HG03025 (cell line): Measurements from ENCODE around the gene DDR2.

ENCODE experiments used
- ATAC-seq: cut with Tn5 transposase; IDR thresholded peaks from one replicate; pipeline ENCODE4 v1.9.1; 2021; ENCODE audit warnings: mild to moderate bottlenecking, moderate library complexity; ENCODE audit not compliant: unreplicated experiment, low FRiP score

Gene DDR2

GRCh38 chr1:162629077-162629627, 3.1 kb upstream of the DDR2 start:
- ATAC-seq, result no peak

GRCh38 chr1:162629651-162630050, 2.6 kb upstream of the DDR2 start:
- no peak for ATAC-seq

DNA sequence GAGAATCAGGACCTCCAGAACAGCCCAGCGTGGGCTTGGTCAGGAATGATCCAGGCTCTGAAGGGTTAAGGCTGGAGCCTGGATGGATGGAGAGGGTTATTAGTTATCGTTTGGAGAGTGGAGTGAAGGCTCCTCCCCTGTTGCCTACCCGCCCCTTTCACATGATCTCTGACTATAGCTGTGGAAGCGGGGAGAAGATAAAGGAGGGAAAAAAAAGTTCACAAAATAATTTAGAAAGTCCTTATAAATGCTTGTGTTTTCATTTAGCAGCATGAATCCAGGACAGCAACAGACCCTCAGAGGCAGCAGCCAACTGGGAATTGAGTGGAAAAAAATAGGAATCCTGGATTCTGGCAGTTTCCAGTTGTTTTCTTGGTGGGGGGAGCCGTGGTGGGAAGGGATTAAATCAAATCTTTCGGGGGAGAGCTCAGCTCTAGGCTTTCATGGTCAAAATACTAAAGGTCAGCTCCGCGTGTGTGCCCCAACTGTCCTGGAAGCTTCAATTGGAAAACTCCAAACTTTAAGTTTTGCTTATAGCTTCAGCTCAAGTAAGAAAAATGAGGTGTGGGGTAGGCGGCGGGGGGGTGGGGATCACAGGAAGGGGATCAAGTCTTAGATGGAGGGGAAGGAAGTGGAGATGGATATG, 595 bp upstream of the DDR2 start:
- no peak for ATAC-seq

DNA sequence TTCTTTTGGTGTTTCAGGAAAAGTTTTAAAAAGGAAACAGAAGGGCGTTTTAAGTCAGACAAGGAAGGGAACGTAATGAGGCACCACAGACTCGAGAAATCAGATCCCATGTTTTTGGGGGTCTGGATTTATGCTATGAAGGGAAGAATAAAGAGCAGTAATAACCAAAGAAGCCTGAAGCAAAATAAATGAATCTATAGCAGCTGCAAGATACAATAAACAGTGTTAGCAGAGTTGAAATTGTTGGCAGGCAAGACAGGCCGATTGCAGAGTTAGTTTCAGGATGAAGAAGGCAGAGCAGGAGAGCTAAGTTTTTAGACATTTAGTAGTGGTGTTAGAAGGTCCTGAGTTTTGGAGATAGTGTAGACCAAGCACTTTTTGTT, 425 bp downstream of the DDR2 start:
- no peak for ATAC-seq

GRCh38 chr1:162633081-162633762, 958 bp downstream of the DDR2 start:
- peak; percentile 67 for ATAC-seq

DNA sequence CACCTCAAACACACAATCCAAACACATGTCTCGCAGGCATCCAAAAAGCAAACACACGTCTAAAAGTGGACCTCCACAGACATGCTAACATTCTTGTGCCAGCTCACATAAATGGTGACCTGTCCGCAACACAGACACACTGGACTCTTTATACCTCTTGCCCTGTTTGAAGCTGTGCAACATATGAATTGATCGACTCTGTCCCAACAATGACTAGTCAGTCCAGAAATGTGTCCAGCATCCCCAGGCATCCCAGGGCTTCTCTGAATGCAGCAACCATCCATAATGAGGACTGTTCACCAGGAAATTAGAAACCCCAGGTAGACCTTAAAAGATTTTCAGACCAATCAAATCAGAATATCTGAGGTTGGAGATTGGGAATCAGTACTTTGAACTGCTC, 3.2 kb downstream of the DDR2 start:
- ATAC-seq, result no peak

DNA sequence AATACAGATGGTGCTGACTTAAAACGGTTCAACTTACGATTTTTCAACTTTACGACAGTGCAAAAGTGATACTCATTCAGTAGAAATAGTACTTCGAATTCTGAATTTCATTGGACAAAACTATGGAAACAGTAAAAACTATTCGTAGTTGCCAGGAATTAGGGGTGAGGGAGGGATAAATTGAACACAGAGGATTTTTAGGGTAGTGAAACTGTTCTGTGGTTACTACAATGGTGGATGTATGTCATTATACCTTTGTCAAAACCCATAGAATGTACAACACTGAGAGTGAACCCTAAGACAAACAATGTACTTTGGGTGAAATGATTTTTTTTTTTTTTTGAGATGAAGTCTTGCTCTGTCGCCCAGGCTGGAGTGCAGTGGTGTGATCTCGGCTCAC, 7.5 kb downstream of the DDR2 start:
- no peak for ATAC-seq

DNA sequence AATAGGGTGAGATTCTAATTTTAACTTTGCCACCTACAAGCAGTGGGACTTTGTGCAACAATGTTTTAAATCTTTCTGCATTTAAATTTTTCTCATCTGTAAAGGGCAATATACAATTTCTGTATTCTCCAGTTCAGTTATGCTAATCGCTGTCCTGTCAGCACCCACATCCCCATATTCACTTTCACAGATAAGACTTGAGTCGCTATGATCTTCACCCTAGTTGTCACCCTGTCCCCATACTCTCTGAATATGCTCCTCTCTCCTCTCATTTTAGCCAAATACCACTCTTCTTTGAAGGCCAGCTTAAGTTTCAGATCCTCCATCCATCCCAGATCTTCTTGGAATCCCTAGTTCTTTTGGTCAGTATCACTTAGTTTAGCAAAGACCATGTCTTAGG, 8.8 kb downstream of the DDR2 start:
- no peak for ATAC-seq

- no peak for ATAC-seq
Observed at GRCh38 chr1:162644986-162645314, 12.7 kb downstream of the DDR2 start.

GRCh38 chr1:162645666-162646065, 13.4 kb downstream of the DDR2 start:
- no peak for ATAC-seq

DNA sequence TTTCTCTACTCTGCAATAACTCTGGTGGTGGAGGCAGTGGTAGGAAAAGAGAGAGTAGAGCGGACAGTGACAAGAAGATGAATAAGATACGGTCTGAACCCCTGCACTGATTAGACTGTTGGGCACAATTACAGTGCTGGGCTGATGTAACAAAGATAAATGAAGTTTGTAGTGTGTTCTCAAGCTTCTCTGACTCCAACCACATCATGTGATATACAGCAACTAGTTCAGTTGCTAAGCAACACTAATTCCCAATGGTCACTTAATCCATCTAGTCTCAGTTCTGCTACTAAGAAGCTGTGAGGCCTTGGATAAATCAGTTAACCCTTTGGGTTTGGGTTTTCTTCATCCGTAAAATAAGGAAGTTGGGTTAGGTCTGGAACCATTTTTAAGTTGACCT, 17.3 kb downstream of the DDR2 start:
- no peak for ATAC-seq

GRCh38 chr1:162654915-162655620, 22.8 kb downstream of the DDR2 start:
- no peak for ATAC-seq

DNA sequence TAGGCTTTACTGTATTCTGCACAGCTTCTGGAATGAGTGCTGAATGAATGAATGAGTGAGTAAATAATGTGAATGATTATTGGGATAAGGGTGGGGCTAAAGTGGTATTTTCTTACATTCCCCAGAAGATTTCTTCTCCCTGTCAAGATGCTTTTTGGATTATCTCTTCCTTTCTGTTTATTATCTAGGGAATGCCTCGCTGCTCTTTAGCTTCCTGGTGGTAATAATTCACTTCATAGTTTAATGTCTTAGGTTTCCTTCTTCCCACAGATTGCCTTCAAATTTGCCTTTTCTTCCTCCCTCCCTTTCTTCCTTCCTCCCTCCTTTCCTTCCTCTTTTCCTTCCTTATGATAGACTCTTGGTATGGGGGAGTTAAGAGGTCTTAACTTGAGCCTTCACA, 24.0 kb downstream of the DDR2 start:
- no peak for ATAC-seq

DNA sequence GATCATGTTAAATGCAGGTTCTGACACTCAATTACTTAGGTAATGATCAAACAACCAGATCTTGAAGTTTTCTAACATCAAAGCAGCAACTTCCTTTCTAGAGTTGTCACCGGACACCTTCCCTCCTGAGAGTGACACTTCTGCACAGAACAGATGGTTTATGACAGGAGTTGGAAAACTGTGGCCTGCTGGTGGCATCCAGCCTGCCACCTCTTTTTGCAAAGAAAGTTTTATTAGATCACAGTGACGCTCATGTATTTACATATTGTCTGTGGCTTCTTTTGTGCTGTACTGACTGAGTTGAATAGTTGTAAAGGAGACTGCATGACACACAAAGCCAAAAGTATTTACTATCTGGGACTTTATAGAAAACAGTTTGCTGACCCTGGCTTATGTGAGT, 28.3 kb downstream of the DDR2 start:
- no peak for ATAC-seq

DNA sequence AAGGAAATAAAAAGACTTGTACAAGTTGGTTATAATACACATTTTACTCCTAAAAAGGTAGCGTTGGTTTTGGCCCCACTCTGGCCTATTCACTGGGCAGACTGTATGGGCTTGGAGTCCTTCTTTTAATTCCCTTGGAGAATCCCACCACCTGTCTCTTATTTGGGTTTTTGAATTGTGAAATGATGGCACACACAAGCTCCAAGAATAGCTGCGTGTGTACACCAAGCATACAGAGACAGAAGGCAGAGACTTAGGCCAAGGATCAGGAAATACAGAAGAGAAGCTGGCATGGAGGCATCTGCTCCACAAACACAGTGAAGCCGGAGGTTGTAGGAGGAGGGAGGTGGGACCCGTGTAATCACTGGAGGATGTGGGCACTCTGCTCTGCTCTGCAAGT, 29.1 kb downstream of the DDR2 start:
- no peak for ATAC-seq

DNA sequence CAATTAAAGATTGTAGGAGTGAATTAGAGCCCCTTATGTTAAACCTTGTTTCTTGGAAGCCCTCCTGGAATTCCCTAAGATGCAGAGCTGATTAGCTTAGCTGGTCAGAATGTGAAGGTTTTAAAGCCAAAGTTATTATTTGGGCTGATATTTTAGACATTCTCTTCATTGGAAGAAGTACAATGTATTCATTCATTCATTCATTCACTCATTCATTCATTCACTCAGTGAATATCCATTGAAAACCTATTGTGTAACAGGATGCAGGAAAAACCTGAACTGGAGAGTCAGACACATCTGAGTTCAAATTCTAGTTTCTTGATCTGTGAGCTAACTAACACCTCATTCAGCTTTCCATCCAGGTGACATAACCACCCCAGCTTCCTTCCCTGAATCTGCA, 29.7 kb downstream of the DDR2 start:
- no peak for ATAC-seq

- ATAC-seq, result no peak
Observed at GRCh38 chr1:162663086-162663485, 30.8 kb downstream of the DDR2 start.

DNA sequence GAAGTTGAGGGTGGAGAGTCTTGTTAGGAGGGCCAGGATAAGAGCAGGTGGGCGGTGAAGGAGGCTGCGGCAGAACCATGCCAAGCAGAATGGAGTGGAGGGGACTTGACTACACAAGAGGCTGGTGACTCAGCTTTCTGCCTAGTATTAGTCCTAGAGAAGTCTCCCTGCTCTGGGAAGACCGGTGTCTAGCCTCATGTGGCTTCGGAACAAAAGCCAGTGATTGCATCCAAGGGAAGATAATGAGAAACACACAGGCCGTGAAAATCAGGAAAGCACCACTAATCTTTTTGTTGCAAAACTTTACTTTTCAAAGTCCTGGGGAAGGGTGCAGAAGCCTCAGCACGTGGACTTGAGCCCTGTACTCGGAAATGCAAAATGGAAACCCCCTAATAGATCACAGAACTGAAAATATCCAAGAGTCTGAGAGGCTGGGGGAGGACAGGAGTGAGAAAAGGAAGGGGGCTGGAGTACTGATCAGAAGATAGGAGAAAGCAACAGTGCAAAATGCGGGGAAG, 31.4 kb downstream of the DDR2 start:
- no peak for ATAC-seq

- ATAC-seq, result no peak
Observed at GRCh38 chr1:162666006-162666645, 33.9 kb downstream of the DDR2 start.

DNA sequence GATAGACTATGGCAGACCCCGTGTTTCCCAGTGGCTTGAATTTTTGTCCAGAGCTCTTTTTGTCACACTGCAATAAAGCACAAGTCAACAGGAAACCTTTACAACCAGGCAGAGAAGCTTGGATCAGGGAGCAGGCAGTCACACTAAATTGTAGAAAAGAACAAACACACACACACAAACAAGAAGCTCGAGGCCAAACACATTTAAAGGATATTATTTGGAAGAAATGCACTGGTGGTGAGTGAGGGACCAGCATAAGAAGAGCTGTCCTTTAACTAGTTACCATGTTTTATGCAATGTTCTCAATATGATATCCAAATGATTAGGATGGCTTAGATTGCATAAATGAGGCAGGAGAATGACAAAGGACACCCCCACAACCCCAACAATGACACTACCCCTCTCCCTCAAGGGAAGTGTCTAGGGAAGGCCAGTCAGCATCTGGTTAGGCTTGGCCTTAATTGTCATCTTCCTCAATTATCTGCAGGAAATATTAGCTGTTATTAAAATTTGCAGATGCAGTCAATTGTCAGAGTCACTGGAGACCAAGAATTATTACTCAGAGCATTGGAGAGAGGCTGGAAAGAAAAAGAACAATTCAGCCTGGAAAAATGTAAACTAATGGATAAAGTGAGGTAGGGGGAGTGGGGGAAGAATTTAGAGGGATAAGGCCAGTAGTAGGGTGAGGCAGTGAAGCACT, 35.3 kb downstream of the DDR2 start:
- no peak for ATAC-seq
